Measurements from ENCODE around the gene FOXM1.

Gene FOXM1

GRCh38 chr12:2895051-2895451 is 18.1 kb upstream of the FOXM1 start:
- no peak overlapping the region for H4K8ac ChIP-seq (ENCODE audit: low read length)
- 41% methylated on average over 2 of the region's 2 CpGs for WGBS
- H3K14ac ChIP-seq (ENCODE audit: low read length in 2 of 2) = no peak overlapping the region
- no peak overlapping the region for H2AK5ac ChIP-seq (ENCODE audit: low read length, severe bottlenecking)
- no peak overlapping the region for H2BK120ac ChIP-seq (ENCODE audit: low read depth, low read length)
- H3K9me3 ChIP-seq (ENCODE audit: control insufficient read depth, low read length) = no peaks in the 10 kb centered on the region
- no peak overlapping the region for H2BK5ac ChIP-seq (ENCODE audit: low read depth, low read length, poor library complexity, severe bottlenecking)
- H2AFZ ChIP-seq (ENCODE audit: low read depth, low read length) = no peak overlapping the region
- H3K79me1 ChIP-seq (replicated peaks; ENCODE audit: low read length, poor library complexity, severe bottlenecking) = peaks cover 9% of the 10 kb centered on the region
- peaks cover 2 to 8% of the 10 kb centered on the region in 2 experiments for H3K36me3 ChIP-seq (ENCODE audit: control insufficient read depth in 1 of 2, insufficient read depth in 2 of 2, low read depth in 1 of 2, low read length in 2 of 2)
- no peaks in the 10 kb centered on the region for H3K27me3 ChIP-seq (ENCODE audit: control insufficient read depth in 1 of 2, insufficient read depth in 1 of 2, low read length in 2 of 2)
- H3K23ac ChIP-seq (ENCODE audit: low read length in 2 of 2) = no peak overlapping the region
- H3K4ac ChIP-seq (ENCODE audit: low read depth in 1 of 2, low read length in 2 of 2) = no peak overlapping the region
- H3K27ac ChIP-seq (ENCODE audit: low read length, poor library complexity, severe bottlenecking) = no peak overlapping the region
- no peak overlapping the region for H3K4me2 ChIP-seq (ENCODE audit: low read length, poor library complexity, severe bottlenecking)
- H2BK15ac ChIP-seq (ENCODE audit: low read depth, poor library complexity, severe bottlenecking) = no peak overlapping the region
- peaks cover 10% of the 10 kb centered on the region for H3K4me1 ChIP-seq (ENCODE audit: control insufficient read depth, insufficient read depth, low read depth, low read length)
- no peak overlapping the region for H3K18ac ChIP-seq (ENCODE audit: low read depth in 1 of 2, low read length in 2 of 2)
- no peak overlapping the region for H4K91ac ChIP-seq (ENCODE audit: low read length)
- H2BK12ac ChIP-seq (ENCODE audit: low read length in 2 of 2) = no peak overlapping the region
- DNase-seq = no peak
- H3K9ac ChIP-seq (ENCODE audit: low read length) = peak overlapping the region; percentile 60
- H3K4me3 ChIP-seq (ENCODE audit: insufficient read depth in 1 of 2, low read depth in 1 of 2, low read length in 2 of 2) = peak overlapping the region in 1 of 2 experiments; percentile 10

GRCh38 chr12:2893007-2893406 is 16.0 kb upstream of the FOXM1 start:
- H3K36me3 ChIP-seq (ENCODE audit: control insufficient read depth in 1 of 2, insufficient read depth in 2 of 2, low read depth in 1 of 2, low read length in 2 of 2) = peaks cover 0 to 15% of the 10 kb centered on the region in 2 experiments
- H3K79me1 ChIP-seq (replicated peaks; ENCODE audit: low read length, poor library complexity, severe bottlenecking) = peaks cover 10% of the 10 kb centered on the region
- peak overlapping the region; percentile 99 for H3K9ac ChIP-seq (ENCODE audit: low read length)
- no peaks in the 10 kb centered on the region for H3K9me3 ChIP-seq (ENCODE audit: control insufficient read depth, low read length)
- H3K23ac ChIP-seq (ENCODE audit: low read length in 2 of 2) = no peak overlapping the region
- no peak overlapping the region for H2AK5ac ChIP-seq (ENCODE audit: low read length, severe bottlenecking)
- no peak overlapping the region for H4K91ac ChIP-seq (ENCODE audit: low read length)
- H2BK120ac ChIP-seq (ENCODE audit: low read depth, low read length) = no peak overlapping the region
- H3K4me2 ChIP-seq (ENCODE audit: low read length, poor library complexity, severe bottlenecking) = peak overlapping the region; percentile 42
- H3K27me3 ChIP-seq (ENCODE audit: control insufficient read depth in 1 of 2, insufficient read depth in 1 of 2, low read length in 2 of 2) = no peaks in the 10 kb centered on the region
- no peak overlapping the region for H2BK15ac ChIP-seq (ENCODE audit: low read depth, poor library complexity, severe bottlenecking)
- peak; percentile 84 for DNase-seq
- H3K18ac ChIP-seq (ENCODE audit: low read depth in 1 of 2, low read length in 2 of 2) = no peak overlapping the region
- 77% methylated on average over 7 of the region's 8 CpGs for WGBS
- no peak overlapping the region for H4K8ac ChIP-seq (ENCODE audit: low read length)
- H3K27ac ChIP-seq (ENCODE audit: low read length, poor library complexity, severe bottlenecking) = peak overlapping the region; percentile 36
- no peak overlapping the region for H2BK5ac ChIP-seq (ENCODE audit: low read depth, low read length, poor library complexity, severe bottlenecking)
- no peak overlapping the region for H3K14ac ChIP-seq (ENCODE audit: low read length in 2 of 2)
- H3K4me3 ChIP-seq (ENCODE audit: insufficient read depth in 1 of 2, low read depth in 1 of 2, low read length in 2 of 2) = peak overlapping the region in 1 of 2 experiments; percentile 95
- H2BK12ac ChIP-seq (ENCODE audit: low read length in 2 of 2) = no peak overlapping the region
- no peak overlapping the region for H2AFZ ChIP-seq (ENCODE audit: low read depth, low read length)
- no peak overlapping the region for H3K4ac ChIP-seq (ENCODE audit: low read depth in 1 of 2, low read length in 2 of 2)
- H3K4me1 ChIP-seq (ENCODE audit: control insufficient read depth, insufficient read depth, low read depth, low read length) = peaks cover 8% of the 10 kb centered on the region

- Histone ChIP-seq H2AFZ (ENCODE audit: low read depth, low read length) (no peak overlapping the region), H3K4me2 (ENCODE audit: low read length, poor library complexity, severe bottlenecking) (no peak overlapping the region), H3K4ac (ENCODE audit: low read depth in 1 of 2, low read length in 2 of 2) (no peak overlapping the region), H2AK5ac (ENCODE audit: low read length, severe bottlenecking) (no peak overlapping the region), H2BK5ac (ENCODE audit: low read depth, low read length, poor library complexity, severe bottlenecking) (no peak overlapping the region), H3K4me1 (ENCODE audit: control insufficient read depth, insufficient read depth, low read depth, low read length) (peaks cover 8% of the 10 kb centered on the region), H4K91ac (ENCODE audit: low read length) (no peak overlapping the region), H4K8ac (ENCODE audit: low read length) (no peak overlapping the region), H3K27me3 (ENCODE audit: control insufficient read depth in 1 of 2, insufficient read depth in 1 of 2, low read length in 2 of 2) (no peaks in the 10 kb centered on the region), H3K23ac (ENCODE audit: low read length in 2 of 2) (no peak overlapping the region), H3K4me3 (ENCODE audit: insufficient read depth in 1 of 2, low read depth in 1 of 2, low read length in 2 of 2) (peak overlapping the region in 1 of 2 experiments; percentile 95), H3K36me3 (ENCODE audit: control insufficient read depth in 1 of 2, insufficient read depth in 2 of 2, low read depth in 1 of 2, low read length in 2 of 2) (peaks cover 0 to 18% of the 10 kb centered on the region in 2 experiments), H3K79me1 (replicated peaks; ENCODE audit: low read length, poor library complexity, severe bottlenecking) (peaks cover 12% of the 10 kb centered on the region), H3K27ac (ENCODE audit: low read length, poor library complexity, severe bottlenecking) (no peak overlapping the region), H3K14ac (ENCODE audit: low read length in 2 of 2) (no peak overlapping the region), H2BK120ac (ENCODE audit: low read depth, low read length) (no peak overlapping the region), H3K9me3 (ENCODE audit: control insufficient read depth, low read length) (no peaks in the 10 kb centered on the region), H3K9ac (ENCODE audit: low read length) (peak overlapping the region; percentile 99), H3K18ac (ENCODE audit: low read depth in 1 of 2, low read length in 2 of 2) (no peak overlapping the region), H2BK15ac (ENCODE audit: low read depth, poor library complexity, severe bottlenecking) (no peak overlapping the region), H2BK12ac (ENCODE audit: low read length in 2 of 2) (no peak overlapping the region)
- DNase-seq = no peak
- WGBS = 94% methylated on average over 12 of the region's 12 CpGs
Observed at GRCh38 chr12:2892246-2892645, 15.3 kb upstream of the FOXM1 start.

- Histone ChIP-seq H2BK12ac (ENCODE audit: low read length in 2 of 2) (no peak overlapping the region), H3K4me3 (ENCODE audit: insufficient read depth in 1 of 2, low read depth in 1 of 2, low read length in 2 of 2) (peak overlapping the region; percentile 95 to 97), H3K4me2 (ENCODE audit: low read length, poor library complexity, severe bottlenecking) (peak overlapping the region; percentile 75), H3K9me3 (ENCODE audit: control insufficient read depth, low read length) (no peaks in the 10 kb centered on the region), H2AFZ (ENCODE audit: low read depth, low read length) (no peak overlapping the region), H3K27ac (ENCODE audit: low read length, poor library complexity, severe bottlenecking) (peak overlapping the region; percentile 51), H3K79me1 (replicated peaks; ENCODE audit: low read length, poor library complexity, severe bottlenecking) (peaks cover 12% of the 10 kb centered on the region), H4K91ac (ENCODE audit: low read length) (peak overlapping the region; percentile 57), H3K23ac (ENCODE audit: low read length in 2 of 2) (no peak overlapping the region), H3K9ac (ENCODE audit: low read length) (peak overlapping the region; percentile 99), H3K27me3 (ENCODE audit: control insufficient read depth in 1 of 2, insufficient read depth in 1 of 2, low read length in 2 of 2) (no peaks in the 10 kb centered on the region), H3K18ac (ENCODE audit: low read depth in 1 of 2, low read length in 2 of 2) (peak overlapping the region; percentile 93 to 94), H2AK5ac (ENCODE audit: low read length, severe bottlenecking) (no peak overlapping the region), H3K14ac (ENCODE audit: low read length in 2 of 2) (no peak overlapping the region), H4K8ac (ENCODE audit: low read length) (peak overlapping the region; percentile 9), H3K4ac (ENCODE audit: low read depth in 1 of 2, low read length in 2 of 2) (peak overlapping the region; percentile 77 to 92), H2BK120ac (ENCODE audit: low read depth, low read length) (peak overlapping the region; percentile 80), H3K4me1 (ENCODE audit: control insufficient read depth, insufficient read depth, low read depth, low read length) (peaks cover 10% of the 10 kb centered on the region), H3K36me3 (ENCODE audit: control insufficient read depth in 1 of 2, insufficient read depth in 2 of 2, low read depth in 1 of 2, low read length in 2 of 2) (peaks cover 0 to 25% of the 10 kb centered on the region in 2 experiments), H2BK15ac (ENCODE audit: low read depth, poor library complexity, severe bottlenecking) (no peak overlapping the region), H2BK5ac (ENCODE audit: low read depth, low read length, poor library complexity, severe bottlenecking) (peak overlapping the region; percentile 48)
- peak; percentile 78 for DNase-seq
- 24% methylated on average over 40 of the region's 42 CpGs for WGBS
Observed at GRCh38 chr12:2891240-2892053, 14.5 kb upstream of the FOXM1 start.

Data from mesenchymal stem cell (in vitro differentiated cells and primary cell).